GM12874 (cell line): Measurements from ENCODE around the gene ALDOC.

Source experiments
- TF ChIP-seq, protein P1 (sequence below): IDR thresholded peaks from 2 replicates; pipeline ENCODE4 v1.5.1; 2011; ENCODE audit warnings: low read depth, mild to moderate bottlenecking, control low read depth, low read length, moderate library complexity; ENCODE audit not compliant: insufficient read depth

Gene ALDOC

DNA sequence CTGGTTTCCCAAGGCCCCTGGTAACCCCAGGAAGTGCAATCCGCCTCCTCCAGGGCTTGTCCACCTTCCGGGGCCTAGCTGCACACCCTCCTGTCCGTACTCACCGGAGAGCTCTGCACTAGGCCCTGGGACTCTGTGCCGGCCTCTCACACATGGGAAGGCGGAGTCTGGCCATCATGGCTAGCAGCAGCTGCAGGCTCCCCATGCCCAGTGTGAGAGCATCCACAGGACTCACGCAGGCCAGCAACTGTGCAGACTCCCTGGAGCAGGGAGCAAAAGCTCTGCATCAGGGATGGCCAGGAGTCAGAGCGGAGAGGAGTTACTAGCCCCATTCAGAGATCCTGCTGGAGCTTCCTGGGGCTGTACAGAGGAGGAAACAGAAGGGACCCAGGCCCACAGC, 50.3 kb downstream of the ALDOC start:
- TF ChIP-seq, protein P1, sequence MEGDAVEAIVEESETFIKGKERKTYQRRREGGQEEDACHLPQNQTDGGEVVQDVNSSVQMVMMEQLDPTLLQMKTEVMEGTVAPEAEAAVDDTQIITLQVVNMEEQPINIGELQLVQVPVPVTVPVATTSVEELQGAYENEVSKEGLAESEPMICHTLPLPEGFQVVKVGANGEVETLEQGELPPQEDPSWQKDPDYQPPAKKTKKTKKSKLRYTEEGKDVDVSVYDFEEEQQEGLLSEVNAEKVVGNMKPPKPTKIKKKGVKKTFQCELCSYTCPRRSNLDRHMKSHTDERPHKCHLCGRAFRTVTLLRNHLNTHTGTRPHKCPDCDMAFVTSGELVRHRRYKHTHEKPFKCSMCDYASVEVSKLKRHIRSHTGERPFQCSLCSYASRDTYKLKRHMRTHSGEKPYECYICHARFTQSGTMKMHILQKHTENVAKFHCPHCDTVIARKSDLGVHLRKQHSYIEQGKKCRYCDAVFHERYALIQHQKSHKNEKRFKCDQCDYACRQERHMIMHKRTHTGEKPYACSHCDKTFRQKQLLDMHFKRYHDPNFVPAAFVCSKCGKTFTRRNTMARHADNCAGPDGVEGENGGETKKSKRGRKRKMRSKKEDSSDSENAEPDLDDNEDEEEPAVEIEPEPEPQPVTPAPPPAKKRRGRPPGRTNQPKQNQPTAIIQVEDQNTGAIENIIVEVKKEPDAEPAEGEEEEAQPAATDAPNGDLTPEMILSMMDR: no peak

DNA sequence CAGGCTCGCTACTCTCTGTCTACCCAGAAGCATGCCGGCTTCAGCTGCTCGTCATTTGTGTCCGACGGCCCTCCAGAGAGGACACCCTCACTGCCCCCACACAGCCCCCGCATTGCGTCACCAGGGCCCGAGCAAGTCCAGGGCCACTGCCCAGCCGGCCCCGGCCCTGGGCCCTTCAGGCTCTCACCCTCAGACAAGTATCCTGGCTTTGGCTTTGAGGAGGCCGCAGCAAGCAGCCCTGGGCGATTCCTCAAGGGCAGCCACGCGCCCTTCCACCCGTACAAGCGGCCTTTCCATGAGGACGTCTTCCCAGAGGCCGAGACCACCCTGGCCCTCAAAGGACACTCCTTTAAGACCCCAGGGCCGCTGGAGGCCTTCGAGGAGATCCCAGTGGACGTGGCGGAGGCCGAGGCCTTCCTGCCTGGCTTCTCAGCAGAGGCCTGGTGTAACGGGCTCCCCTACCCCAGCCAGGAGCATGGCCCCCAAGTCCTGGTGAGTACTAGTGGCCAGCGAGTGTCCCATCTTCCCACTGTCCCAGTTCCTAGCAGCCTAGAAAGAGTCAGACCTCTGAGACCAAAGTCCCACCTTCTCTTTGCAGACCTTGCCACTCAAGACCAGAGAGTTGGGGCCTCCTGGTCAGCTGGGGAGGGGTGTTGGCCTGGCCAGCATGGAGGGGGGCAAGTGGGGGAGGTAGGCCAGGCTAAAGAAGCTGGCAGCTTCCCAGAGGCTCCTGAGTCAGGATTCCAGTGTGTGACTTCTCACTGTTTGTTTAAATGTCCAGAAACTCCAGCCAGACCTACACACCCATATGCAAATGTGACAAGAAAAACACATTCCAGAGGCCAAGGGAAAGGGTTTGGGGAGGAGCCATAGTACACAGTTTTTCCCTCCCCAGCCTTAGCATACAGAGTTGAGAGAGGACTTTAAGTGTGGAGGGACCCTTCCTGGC, 51.9 kb downstream of the ALDOC start:
- TF ChIP-seq, protein P1: no peak

DNA sequence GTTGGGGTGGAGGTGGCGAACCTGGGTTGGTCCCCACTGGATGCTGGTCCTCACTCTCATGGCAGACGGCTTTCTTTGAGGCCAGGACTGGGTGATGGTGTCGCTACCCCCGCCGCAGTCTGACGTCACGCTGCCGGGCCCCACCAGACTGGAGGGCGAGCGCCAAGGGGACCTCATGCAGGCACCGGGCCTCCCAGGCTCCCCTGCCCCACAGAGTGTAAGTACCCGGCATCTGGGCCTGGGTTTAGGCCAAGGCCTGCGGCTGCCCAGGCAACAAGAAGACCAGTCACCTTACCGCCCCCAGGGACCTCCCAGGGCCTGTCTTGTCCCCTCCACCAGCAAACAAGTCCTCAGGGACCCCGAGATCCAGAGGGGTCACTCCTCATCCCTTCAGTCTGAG, 52.8 kb downstream of the ALDOC start:
- TF ChIP-seq, protein P1: no peak

DNA sequence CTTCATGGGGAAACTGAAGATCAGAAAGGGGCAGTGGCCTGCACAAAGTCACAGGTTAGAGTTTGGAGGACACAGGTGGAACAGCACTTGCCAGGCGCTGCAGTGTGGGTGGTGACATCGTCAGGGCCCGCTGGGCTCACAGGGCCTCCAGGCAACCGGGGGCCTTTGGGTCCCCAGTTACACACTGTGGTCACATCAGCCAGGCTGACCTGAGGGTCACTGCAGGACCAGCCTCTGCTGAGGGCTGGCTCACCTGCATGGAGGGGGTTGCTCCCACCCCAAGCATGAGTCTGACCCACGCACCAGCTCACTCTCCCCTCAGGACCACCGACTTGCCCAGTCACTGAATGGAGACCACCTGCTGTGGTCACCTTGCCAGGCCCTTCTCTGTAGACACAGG, 53.5 kb downstream of the ALDOC start:
- TF ChIP-seq, protein P1: no peak
